Measurements from ENCODE around the gene PLEKHA6.

The PLEKHA6 gene

DNA sequence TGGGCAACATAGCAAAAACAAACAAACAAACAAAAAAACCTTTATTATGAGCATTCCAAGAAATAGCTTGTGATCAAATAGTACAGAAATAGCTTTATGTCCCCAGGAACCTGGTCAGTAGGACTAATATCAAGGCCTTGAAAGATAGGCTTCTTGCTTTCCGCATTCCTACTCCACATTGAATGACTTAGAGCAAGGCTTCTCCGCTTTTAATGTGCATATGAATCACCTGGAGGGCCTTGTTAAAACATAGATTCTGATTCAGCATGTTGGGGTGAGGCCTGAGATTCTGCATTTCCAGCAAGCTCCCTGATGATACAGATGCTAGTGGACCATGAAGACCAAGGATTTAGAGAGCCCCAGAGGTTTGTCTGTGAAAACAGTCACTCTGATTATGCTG is 17.4 kb downstream of the PLEKHA6 start:
- TF ChIP-seq, protein P1, sequence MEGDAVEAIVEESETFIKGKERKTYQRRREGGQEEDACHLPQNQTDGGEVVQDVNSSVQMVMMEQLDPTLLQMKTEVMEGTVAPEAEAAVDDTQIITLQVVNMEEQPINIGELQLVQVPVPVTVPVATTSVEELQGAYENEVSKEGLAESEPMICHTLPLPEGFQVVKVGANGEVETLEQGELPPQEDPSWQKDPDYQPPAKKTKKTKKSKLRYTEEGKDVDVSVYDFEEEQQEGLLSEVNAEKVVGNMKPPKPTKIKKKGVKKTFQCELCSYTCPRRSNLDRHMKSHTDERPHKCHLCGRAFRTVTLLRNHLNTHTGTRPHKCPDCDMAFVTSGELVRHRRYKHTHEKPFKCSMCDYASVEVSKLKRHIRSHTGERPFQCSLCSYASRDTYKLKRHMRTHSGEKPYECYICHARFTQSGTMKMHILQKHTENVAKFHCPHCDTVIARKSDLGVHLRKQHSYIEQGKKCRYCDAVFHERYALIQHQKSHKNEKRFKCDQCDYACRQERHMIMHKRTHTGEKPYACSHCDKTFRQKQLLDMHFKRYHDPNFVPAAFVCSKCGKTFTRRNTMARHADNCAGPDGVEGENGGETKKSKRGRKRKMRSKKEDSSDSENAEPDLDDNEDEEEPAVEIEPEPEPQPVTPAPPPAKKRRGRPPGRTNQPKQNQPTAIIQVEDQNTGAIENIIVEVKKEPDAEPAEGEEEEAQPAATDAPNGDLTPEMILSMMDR (IDR thresholded peaks at IDR 0.05), result no peak
- no peak for DNase-seq (ENCODE audit: low spot score)
- Histone ChIP-seq H3K4me3 (no peak overlapping the region), H3K27ac (no peak overlapping the region)

DNA sequence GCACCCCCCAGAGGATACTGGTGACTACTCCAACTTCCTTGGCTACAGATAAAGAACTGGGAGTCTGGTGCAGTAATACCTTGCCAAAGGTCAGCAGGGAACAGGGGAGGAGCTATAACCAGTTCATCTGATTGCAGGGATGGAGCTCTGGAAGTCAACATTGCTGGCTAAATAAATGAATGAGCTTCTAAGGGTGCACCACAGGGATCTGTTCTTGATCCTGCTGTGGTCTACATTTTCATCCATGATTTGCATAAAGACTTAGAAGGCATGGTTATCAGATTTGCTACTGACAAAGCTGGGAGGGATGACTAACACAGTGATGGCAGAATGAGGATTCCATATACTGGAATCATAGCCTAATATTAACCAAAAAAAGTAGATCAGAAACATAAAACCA is 18.3 kb downstream of the PLEKHA6 start:
- Histone ChIP-seq H3K27ac (no peak overlapping the region), H3K4me3 (no peak overlapping the region)
- TF ChIP-seq, protein P1 (IDR thresholded peaks at IDR 0.05), result no peak
- DNase-seq (ENCODE audit: low spot score), result no peak

DNA sequence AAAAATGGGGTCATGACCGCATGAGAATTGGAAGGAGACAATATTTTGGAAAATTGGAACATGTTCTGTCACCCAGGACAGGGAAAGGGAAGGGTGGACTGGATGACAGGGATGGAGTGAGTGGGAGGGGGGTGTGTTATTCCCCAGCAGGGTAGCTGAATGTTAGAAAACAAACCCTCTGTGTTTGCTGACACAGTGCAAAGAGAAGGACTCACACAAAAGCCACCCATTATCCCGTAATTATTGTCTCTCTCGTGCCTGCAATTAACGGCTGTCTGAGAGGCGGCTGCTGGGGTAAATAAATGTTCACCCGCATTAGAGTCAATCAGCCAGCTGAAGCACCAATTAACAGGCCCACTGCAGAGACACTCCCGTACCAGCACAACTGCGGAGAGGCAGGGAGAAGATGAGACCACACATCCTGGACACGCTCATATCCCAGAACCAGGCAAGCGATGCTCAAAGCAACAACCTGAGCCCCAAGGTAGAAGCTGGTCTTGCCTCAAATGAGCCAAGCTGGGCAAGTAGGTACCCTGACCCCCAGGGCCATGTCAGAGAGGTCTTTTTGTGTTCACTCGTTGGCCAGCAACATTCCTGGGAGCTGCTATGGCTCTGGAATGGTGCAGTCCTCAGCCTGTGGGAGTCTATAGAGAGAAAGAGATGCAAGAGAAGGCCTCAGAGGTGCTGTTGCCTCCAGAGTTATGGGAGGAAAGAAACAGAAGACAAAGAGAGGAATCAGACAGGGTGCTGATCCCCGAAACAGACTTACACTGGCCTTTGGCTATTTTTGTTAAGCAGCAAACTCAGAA is 19.4 kb downstream of the PLEKHA6 start:
- TF ChIP-seq, protein P1 (IDR thresholded peaks at IDR 0.05), result no peak
- H3K4me3 ChIP-seq, result no peak overlapping the region
- no peak for DNase-seq (ENCODE audit: low spot score)
- no peak overlapping the region for H3K27ac ChIP-seq

DNA sequence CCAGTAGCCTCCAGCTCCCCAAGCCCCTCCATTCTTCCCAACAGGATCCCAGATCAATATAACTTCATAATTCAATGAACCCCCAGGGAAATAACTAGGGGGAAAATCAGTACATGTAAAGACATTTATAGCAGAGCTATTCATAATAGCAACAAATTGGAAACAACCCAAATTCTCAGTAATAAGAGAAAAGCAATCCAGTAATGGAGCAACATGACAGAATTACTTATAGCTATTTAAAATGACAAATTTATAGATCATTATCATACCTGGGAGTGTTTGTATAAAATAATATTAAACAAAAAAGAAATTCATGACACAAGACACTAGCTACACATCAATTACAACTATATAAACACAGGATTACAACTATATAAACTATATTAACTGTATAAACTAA is 20.2 kb downstream of the PLEKHA6 start:
- TF ChIP-seq, protein P1 (IDR thresholded peaks at IDR 0.05), result no peak
- no peak overlapping the region for H3K27ac ChIP-seq
- no peak for DNase-seq (ENCODE audit: low spot score)
- no peak overlapping the region for H3K4me3 ChIP-seq

DNA sequence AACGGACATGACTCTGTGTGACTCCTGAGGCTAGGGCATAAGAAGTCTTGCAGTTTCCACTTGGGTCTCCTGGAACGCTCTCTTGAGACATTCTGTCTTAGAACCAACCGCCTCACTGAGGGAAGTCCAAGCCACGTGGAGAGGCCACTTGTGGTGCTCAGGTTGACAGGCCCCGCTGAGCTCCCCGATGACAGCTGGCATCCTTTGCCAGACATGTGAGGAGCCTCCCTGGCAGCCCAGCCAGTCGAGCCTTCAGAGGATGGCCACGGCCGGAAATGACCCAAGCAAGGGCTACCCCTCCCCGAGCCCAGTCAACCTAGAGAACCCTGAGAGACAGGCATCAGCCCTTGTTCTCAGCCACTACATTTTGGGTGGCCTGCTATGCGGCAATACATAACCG is 20.7 kb downstream of the PLEKHA6 start:
- Histone ChIP-seq H3K27ac (no peak overlapping the region), H3K4me3 (no peak overlapping the region)
- TF ChIP-seq, protein P1 (IDR thresholded peaks at IDR 0.05), result no peak
- DNase-seq (ENCODE audit: low spot score), result no peak

DNA sequence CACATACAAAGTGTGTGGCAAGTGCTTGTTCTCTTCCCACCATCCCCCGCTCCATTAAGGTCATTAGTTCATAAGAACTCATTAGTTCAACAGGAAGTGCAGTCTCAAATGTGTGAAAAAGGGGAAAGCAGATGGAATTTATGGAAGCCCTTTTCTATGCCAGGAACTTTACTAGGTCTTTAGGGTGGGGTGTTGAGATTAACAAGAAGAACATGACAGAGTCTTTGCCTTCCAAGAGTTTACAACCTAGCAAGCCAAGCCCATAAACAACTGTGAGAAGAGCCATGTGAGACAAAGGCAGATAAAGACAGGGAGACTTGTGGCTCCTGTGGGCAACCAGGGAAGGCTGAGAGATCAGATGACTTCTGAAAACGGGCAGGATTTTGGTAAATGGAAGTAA is 21.4 kb downstream of the PLEKHA6 start:
- Histone ChIP-seq H3K4me3 (no peak overlapping the region), H3K27ac (peak overlapping the region in 1 of 2 donors; percentile 45)
- DNase-seq (ENCODE audit: low spot score), result no peak
- TF ChIP-seq, protein P1 (IDR thresholded peaks at IDR 0.05), result no peak

DNA sequence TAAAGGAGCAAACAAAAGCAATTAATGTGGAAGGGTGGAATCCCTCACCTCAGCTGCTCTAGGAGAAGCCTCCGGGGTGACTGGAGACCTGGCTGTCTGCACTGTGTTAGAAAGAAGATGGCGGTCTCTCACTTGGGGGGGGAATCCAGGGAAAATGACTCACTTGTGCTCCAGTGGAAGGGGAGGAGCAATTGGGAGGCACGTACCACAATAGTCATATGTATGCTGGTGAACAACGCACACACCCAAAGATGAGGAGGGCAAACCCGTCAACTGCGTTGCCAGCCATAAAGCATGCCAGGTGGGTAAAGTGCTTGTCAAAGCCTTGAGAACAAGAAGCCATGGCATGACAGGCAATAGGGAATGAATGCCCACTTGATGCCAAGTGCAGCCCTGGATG is 22.1 kb downstream of the PLEKHA6 start:
- Histone ChIP-seq H3K4me3 (no peak overlapping the region), H3K27ac (peak overlapping the region in 1 of 2 donors; percentile 45)
- TF ChIP-seq, protein P1 (IDR thresholded peaks at IDR 0.05), result no peak
- no peak for DNase-seq (ENCODE audit: low spot score)
